UCSD-AML1 (cell line): ENCODE results near the gene DCAF5.
A peak's percentile ranks its signal among the peaks of the same experiment; 100 is the strongest.
"Not testable (repeated sequence)": the region's sequence is repeated elsewhere in the genome, so short reads cannot be mapped to it uniquely, and the experiment has no call there.

ENCODE experiments used
- DNase-seq: peaks from one replicate; lab custom pipeline; 2025; ENCODE audit not compliant: unreplicated experiment; lab: John Stamatoyannopoulos, UW

DCAF5 gene

DNA sequence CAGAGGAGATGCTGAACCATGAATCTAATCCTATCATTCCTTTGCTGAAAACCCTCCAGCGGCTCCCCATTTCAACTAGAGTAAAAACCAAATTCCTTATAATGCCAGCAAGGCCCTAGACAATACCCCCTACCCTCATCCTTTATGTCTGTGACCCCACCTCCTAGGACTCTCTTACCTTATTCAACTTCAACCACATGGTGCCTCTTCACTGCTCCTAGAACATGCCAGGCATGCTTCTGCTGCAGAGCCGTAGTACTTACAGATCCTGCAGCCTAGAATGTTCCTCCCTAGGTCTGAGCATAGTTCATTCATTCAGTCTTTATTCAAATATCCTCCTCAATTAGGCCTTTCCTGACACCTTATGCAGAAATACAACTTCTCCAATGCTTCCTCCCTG lies 54.9 kb downstream of the DCAF5 start:
- DNase-seq, result no peak

DNA sequence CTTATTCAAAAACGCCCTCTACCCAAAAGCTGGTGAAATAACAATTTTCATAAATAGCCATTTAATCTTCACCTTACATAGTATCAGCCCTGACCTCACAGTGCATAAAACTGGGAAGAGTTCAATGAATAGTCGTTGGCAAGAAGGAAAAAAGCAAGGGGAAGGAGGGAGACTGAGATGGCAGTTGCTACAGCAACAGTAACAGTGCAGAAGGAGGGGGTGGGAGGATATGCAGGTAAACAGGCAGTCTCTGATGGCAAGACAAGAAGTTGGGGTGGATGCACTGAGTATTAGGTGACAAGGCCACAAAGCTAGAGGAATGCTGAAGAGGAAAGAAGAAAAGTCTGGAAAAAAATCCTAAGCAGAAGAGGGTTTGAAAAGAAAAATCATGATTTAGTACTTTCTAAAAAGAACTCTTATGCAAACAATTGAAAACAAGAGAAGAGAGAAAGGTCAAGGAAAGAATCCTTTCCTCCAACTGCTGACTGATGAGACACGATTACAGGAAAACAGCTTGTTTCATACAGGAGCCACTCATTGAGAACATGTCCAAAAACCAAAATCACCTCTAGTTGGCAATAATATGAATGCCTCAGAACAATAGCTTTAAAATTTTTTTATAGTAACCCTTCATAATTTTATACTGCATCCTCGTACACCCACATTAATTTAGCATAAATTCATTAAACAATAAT lies 56.0 kb downstream of the DCAF5 start:
- no peak for DNase-seq

DNA sequence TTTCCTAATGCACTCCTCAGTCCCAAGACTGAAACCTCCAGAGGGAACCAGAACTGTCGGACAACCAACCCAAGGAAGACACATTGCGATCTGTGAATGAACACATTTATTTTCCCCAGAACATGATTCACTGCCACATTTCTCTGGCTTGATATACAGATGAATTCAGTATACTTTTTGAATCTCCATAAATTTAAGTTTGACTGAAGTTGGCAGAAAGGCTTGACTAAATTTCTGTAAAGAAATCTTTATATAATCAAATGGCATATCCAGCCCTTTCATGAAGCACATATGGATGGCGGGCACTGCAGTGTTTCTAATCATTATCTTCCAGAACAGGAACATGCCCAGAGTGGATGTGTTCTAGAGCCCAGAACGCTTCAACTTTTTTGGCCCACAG lies 56.7 kb downstream of the DCAF5 start:
- no peak for DNase-seq

DNA sequence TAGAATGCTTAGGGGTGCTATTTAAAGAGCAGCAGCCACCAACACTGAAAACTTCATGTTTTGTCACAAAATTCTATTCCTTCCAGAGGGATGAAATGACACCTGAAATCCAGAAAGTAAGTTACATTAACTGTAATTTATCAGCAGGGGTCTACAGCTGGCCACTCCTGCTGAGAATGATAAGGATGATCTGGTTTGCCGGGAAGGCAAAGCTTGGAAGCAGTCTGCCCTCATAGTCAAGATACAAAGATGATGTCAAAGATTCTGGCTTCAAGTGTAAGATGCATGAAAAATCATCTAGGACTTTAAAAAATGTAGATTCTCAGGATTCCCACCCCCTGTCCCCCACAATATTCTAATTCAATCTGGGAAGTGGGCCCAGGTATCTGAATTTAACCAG lies 58.4 kb downstream of the DCAF5 start:
- DNase-seq, result no peak

DNA sequence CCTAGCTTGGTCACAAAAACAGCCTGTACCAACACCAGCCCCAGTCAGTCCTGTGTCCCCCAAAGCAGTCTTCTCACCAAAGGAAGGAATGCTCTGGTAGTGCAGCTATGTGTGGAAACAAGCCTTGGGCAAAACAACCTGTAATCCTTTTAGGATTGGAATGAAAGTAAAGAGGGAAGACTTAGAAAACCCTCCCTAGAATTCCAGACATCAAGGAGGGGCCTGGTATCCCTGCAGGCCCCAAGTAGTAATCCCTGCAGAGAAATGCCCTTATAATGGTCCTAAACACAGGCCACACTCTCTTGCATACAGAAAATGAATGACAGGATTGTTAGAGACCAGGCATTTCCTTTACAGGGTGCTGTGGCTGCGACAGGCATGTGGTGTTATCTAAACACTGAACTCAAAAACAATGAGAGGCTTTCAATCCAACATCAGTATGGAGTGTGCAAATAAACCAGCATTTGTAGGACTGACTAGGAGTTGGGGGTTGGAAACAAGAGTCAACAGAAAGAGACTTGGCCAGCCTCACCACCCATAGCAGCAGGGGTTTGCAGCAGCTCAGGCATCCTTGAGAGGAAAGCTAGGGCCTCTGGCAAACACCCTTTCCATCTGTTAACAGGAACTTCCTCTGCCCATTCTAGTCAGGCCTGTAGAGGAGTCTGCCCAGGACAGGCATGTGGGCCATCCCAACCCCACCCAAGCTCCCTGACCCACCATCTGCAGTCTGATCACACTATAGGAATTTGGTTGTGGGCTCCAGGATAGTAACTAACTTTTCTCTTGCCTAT lies 59.1 kb downstream of the DCAF5 start:
- peak; percentile 28 for DNase-seq

DNA sequence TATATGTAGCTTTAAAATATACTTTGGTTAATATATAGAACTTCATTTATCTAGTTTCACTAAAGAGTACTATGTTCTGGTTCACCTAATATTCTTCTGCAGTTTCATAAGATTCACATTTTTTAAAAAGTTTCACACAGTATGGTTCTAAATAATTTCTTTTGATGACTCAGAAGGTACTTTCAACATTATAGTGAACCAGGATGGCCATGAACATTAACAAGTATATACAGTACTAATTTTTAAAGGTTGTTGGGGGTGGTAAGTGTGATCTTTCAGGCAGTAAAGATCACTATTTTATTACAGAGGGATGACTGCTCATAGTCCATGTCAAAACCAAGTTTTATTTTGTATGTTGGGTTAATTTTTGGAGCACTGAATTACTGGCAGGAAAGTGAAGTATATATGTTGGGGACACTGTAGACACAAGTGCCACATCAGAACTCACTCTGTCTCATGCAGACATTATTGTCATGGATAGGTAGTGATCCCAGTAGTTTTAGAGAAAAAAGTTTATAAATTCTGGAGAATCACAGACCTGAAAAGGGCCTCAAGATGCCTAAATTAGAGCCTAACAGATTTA lies 60.0 kb downstream of the DCAF5 start:
- no peak for DNase-seq

DNA sequence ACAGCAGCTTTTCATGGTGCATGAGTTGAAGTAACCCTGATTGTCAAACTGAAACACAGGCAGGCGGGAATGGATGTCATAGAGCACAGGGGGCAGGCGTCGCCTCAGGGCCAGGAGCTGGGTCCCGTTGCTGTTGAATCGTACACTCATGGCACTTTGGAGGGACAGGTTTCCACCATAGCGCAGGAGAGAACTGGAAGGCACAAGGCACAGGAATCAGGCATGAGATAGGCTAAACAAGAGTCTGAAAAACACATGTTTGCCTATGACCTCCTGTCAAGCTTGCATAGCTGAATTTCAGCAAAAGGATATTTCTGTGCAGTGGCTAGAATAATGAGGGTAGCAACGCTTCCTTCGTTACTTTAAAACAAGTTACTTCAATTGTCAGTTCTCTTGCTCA lies 61.2 kb downstream of the DCAF5 start:
- DNase-seq, result no peak

DNA sequence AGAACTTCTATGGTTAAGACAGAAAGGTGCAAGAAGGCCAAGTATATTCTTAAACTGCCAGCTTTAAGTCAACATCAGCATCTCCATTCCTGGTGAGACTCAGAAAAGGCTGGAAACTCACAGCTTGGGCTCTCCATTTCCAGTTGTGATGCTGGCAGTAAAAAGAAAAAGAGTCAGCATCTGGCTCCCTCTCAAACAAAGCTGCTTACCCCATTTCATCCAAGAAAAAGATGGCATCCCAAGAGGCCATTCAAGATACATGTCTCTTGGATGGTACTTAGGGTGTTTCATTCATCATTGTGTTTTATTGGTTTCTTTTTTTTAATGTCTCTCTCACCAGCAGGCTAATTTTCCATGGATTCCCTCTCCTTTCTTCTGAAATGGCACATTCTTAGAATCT lies 61.9 kb downstream of the DCAF5 start:
- no peak for DNase-seq

DNA sequence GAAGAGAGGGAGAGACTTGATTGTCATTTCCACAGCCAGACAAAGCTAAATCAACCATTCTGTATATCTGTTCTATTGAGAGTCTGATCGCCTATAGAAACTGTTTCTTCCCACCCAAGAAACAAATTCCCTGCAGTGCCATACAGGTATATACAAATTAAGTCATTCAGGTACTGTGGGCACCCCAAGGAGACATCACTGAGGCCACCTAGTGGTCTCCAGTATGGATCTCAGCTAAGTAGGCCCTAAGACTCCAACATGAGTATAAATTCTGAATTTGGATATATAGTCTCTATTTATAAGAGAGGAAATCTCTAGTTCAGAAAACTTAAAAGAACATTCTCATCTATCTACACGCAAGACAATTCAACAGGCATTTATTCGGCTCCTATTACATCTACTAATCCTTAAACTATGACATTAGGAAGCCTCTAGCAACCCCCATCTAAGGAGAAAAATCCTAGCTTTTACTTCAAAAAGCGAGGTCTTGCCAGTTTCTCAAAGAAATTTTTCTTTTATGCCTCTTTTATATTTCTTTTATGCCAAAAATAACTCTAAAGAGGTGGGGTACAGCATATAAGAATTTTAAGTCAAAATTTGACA lies 62.6 kb downstream of the DCAF5 start:
- no peak for DNase-seq

DNA sequence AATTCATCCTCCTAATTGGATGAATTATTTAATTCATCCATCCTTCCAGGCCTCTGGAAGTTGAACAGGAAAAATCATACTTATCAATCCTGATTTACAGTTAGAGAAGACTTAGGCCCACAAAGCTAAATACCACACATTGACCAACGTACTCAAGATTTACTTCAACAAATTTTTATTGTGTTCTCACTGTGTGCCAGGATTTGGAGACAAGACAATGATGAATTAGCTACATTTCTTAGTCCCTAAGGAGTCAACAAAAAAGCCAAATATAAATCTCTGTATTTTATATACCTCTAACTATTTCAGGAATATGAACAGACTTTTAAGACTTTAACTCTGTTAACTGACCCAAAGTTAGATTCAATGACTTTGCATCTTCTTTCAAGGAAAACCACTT lies 63.9 kb downstream of the DCAF5 start:
- DNase-seq, result no peak

DNA sequence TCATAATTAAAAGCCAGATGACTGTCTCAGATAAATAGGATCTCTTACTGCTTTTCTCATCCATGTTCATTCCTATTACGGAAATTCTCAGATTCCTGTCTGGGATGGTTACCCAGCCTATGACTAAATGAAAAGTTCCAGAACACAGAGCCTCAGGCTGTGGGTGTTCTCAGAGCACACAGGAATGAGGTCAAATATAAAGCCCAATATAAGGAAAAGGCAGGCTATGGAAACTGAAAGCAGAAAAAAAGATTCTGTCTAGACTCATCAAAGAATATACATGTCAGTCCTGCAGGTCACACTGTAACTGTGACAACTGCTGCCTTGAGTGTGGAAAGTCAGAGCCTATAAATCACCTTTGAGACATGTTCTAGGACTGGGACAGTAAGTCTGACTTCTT lies 64.3 kb downstream of the DCAF5 start:
- DNase-seq, result no peak

DNA sequence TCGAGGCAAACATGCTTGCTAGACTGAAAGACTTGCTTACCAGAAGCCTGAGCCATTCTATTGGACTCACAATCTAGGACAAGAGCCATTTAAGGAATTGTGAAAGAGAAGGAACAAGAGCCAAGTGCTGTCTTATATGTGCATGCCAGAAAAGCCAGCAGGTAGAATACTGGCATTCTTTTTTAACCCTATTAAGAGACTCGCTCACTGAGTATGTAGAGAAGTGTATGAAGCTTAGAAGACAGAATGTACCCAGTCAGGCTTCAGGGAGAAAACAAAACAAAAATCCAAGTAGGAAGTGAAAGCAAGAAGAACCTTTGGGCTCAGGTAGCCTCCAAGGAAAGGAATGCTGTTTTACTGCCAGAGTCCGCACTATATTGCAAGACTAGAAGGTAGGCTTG lies 65.9 kb downstream of the DCAF5 start:
- DNase-seq, result no peak

DNA sequence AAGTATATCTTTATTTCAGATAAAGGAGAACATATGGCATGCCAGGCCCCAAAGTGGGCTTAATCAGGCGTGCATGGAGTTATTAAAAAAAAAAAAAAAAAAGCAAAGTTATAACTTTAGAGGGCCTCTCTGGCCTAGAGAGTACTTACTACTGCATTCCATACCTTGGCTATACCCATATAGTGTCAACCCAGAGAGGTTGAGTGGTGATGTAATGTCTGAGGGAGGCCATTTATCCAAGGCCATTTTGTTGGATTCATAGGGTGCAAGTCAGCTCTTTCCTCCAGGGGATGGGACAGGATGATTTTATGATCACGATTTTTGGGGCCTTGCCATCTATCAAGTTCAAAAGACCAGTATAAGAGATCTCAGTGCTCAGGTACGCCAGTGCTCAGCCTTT lies 66.4 kb downstream of the DCAF5 start:
- no peak for DNase-seq

DNA sequence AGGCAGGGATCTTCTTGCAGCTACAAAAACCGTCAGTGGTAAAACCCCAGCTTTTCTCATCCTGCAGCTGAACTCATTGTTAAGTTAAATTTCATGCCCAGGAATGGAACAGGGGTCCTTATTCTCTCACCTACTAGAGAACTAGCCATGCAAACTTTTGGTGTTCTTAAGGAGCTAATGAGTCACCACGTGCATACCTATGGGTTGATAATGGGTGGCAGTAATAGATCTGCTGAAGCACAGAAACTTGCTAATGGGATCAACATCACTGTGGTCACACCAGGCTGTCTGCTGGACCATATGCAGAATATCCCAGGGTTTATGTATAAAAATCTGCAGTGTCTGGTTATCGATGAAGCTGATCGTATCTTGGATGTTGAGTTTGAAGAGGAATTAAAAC lies 68.9 kb downstream of the DCAF5 start:
- no peak for DNase-seq

DNA sequence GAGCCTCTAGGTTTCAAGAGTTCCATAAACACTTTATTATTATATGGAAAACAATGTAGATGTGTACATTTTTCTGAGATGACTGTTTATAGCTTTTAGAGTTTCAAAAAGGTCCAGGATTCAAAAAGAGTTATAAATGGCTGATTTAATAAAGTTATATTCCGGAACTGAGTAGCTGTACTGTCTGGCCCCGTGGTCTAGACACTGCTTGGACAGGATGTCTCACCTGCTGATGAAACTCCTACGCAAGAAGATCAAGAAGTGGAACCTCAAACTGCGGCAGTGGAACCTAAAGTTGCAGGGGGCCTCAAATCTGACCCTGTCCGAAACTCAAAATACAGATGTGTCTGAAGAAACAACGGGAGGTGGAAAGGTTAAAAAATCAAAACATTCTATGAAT lies 69.7 kb downstream of the DCAF5 start:
- DNase-seq, result no peak

DNA sequence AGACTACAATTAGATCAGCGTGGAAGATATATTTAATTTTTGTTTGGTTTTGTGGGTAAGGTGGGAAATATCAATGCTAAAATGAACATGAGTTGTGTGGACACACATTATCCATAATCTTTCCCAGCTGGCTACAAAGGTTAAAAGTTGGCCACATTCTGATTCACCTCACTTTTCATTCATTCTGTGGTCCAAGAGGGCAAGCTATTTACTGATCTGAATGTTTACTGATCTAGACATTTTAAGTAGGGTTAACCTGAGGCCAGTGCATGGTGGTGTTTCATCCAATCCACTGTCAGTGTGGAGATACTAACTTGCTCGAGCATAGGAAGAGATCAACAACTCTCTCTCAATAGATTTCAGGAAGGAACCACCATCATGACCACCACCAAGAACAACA lies 71.6 kb downstream of the DCAF5 start:
- DNase-seq, result no peak

DNA sequence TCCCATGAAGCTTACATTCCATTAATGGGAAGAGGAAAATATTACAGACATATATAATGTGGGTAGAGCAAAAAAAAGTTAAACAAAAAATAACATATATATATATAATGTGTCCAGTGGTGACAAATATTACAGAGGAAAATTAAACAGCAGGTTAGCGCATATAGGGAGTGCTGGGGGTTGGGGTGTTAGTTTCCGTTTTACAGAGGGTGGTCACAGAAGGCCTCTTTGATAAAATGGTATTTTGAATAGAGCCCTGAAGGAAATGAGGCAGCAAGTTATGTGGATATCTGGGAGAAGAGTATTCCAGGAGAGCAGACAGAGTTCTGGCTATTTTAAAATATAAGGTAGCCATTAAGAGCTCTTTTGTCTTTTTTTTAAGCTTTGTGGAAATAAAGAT lies 73.2 kb downstream of the DCAF5 start:
- no peak for DNase-seq

DNA sequence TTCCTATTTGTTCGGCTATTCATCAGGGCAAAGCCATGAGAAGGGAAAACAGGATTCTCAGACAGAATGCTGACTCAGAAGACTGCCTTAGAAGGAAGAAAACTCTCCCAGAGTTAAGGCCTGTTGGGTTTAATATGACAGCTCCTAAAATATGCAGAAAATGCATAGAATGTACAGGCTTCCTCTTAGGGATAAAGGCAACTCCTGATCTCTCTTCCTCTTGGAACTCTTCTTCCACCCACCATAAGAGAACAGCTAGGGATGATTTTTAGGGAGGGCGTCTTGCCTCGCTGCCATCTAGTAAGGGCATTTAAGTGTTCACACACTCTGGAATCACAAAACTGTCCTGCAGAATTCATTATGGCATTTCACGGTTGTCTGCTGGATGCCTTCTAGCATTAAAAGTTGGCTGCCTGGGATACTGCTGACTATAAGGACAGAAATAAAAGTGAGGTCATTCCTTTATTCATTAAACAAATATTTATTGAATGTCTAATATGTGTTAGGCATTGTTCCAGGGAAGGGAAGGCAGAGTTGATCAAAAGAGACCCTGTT lies 73.7 kb downstream of the DCAF5 start:
- DNase-seq, result no peak

DNA sequence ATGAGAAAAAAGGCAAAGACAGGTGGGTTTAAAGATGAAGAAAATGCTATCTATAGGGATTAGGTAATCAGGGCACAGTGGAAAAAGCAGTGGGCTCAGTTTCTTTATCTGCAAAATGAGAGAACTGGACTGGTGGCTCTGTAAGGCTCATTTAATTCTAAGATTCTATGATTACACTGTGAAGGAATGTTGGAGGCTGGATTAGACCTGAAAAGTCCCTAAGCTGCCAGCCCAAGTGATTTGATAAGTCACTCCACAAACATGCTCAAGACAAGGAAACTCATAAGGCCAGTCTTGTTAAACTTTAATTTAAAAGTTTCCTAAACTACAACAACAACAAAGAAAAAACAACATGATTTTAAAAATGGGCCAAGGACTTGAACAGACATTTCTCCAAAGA lies 75.1 kb downstream of the DCAF5 start:
- DNase-seq, result no peak

DNA sequence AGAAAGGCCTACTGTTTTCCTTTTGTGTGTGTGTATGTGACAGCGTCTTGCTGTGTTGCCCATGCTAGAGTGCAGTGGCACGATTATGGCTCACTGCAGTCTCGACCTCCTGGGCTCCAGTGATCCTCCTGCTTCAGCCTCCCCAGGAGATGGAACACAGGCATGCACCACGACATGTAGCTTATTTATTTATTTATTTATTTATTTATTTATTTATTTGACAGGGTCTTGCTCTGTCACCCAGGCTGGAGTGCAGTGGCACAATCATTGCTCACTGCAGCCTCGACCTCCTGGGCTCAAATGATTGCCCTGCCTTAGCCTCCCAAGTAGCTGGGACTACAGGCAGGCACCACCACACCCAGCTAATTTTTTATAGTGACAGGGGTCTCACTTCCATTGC lies 75.7 kb downstream of the DCAF5 start:
- DNase-seq, result not testable (repeated sequence)

DNA sequence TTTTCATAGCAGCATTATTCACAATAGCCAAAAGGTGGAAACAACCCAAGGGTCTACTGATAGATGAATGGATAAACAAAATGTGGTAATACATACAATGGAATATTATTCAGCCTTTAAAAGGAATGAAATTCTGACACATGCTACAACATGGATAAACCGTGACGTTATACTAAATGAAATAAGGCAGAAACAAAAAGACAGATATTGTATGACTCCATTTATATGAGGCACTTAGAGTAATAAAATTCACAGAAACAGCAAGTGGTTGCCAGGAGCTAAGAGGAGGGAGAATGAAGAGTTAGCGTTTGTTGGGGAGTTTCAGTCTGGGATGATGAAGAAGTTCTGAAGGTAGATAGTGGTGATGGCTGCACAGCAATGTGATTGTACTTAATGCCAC lies 76.6 kb downstream of the DCAF5 start:
- no peak for DNase-seq

DNA sequence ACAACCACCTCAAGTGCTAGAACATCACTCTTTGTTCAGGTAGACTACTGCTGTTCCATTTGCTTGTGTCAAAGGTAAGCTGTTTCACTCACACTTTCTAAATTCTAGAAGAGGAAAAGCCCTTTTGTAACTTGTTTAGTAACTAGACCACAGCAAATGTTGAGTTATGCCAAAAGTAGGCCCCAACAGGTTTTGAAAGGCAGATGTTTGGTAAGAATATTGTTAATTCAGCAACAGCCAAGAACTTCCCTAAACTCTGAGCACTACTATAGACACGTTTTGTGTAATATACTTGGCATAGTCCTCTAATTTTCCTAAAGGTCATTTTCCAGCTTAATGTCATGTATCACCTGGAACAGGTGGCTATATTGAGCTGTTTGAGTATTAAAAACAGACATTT lies 79.0 kb downstream of the DCAF5 start:
- DNase-seq, result no peak
